HFFc6 (cell line): ENCODE results near the gene HOXB6. TPM values are rescaled to one million over a fixed set of nuclear protein-coding genes. Genes with fewer than 3 reads are reported as not detected.

Experiments
- DNase-seq: peaks from one replicate; pipeline ENCODE4 v3.0.0-alpha.2; 2018
- H3K27ac Mint-ChIP-seq: 2 replicates; pipeline ENCODE4 v1.8.0; 2020; ENCODE audit warnings: mild to moderate bottlenecking, mixed read lengths
- H3K27me3 Mint-ChIP-seq: 2 replicates; pipeline ENCODE4 v1.8.0; 2021; ENCODE audit warnings: mild to moderate bottlenecking, moderate library complexity, mixed read lengths; ENCODE audit not compliant: insufficient read depth
- H3K36me3 Mint-ChIP-seq: 2 replicates; pipeline ENCODE4 v1.8.0; 2021; ENCODE audit warnings: low read depth, mixed read lengths
- H3K4me1 Mint-ChIP-seq: 2 replicates; pipeline ENCODE4 v1.8.0; 2020; ENCODE audit warnings: low read depth, mixed read lengths
- H3K4me3 Mint-ChIP-seq: 2 replicates; pipeline ENCODE4 v1.8.0; 2020; ENCODE audit warnings: mild to moderate bottlenecking, moderate library complexity, mixed read lengths
- H3K9me3 Mint-ChIP-seq: 2 replicates; pipeline ENCODE4 v1.8.0; 2020; ENCODE audit warnings: mild to moderate bottlenecking, mixed read lengths
- long read RNA-seq: library from polyadenylated mRNA; unstranded; transcript quantifications from one replicate; pipeline ENCODE4 v2.0.0, GENCODE V29; 2019
- total RNA-seq, 6 experiments: library from RNA; stranded (reverse); fragmentation: NEBNext Ultra II Directional; extraction: Animal tissue kit (Norgen Biotek cat#: 25700); gene quantifications; 2 replicates in 1 of 6; 3 replicates in 5 of 6; pipeline ENCODE4 v1.2.3, GENCODE V29; 2021
- TF ChIP-seq, protein P1 (sequence below): fragments of 200-600 bp; sonication (generic); IDR thresholded peaks from 2 replicates; pipeline ENCODE4 v1.5.0; 2021; ENCODE audit warnings: antibody characterized with exemption, mild to moderate bottlenecking

HOXB6 gene
- total RNA-seq: not detected
- long read RNA-seq: 0 reads

DNA sequence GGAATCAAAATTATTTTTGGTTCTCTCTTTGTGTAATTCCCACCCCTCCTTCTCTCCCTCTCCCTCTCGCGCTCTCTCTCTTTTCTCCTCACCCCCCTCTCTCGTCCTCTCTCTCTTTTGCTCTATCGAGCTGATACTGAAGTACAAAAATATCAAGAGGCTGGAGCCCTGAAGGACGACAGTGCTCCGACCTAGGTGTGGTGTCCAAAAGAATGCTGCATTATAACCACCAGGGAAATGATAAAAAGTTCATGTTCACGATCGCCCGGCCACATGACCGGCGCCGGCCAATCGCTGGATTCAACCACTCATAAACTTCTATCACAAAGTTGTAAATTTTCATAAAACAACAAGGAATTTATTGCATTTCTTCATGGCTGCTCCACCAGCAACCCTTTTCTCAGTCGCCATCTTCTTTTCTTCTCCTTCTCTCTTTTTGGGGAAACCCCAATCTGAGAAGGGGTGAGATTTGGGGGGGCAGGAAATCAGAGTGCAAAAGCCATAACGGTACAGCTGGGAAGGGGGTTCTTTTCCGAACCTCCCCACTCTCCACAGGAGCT is at the start of gene HOXB6:
Gene HOXB6 (minus strand): TSS at position 217 of the 560 bp plus-strand sequence. CDS start 6,836 bp downstream, outside the sequence.
- Mint-ChIP-seq H3K4me3 (no peak within 1 kb of the TSS), H3K27ac (no peak within 1 kb of the TSS), H3K9me3 (no peaks in the 10 kb centered on the region), H3K4me1 (peaks cover 10% of the 10 kb centered on the region; the same call in 1 of the 2 replicates), H3K36me3 (no peaks in the 10 kb centered on the region), H3K27me3 (peaks cover 95% of the 10 kb centered on the region)
- TF ChIP-seq, protein P1, sequence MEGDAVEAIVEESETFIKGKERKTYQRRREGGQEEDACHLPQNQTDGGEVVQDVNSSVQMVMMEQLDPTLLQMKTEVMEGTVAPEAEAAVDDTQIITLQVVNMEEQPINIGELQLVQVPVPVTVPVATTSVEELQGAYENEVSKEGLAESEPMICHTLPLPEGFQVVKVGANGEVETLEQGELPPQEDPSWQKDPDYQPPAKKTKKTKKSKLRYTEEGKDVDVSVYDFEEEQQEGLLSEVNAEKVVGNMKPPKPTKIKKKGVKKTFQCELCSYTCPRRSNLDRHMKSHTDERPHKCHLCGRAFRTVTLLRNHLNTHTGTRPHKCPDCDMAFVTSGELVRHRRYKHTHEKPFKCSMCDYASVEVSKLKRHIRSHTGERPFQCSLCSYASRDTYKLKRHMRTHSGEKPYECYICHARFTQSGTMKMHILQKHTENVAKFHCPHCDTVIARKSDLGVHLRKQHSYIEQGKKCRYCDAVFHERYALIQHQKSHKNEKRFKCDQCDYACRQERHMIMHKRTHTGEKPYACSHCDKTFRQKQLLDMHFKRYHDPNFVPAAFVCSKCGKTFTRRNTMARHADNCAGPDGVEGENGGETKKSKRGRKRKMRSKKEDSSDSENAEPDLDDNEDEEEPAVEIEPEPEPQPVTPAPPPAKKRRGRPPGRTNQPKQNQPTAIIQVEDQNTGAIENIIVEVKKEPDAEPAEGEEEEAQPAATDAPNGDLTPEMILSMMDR: no peak
- no peak for DNase-seq

DNA sequence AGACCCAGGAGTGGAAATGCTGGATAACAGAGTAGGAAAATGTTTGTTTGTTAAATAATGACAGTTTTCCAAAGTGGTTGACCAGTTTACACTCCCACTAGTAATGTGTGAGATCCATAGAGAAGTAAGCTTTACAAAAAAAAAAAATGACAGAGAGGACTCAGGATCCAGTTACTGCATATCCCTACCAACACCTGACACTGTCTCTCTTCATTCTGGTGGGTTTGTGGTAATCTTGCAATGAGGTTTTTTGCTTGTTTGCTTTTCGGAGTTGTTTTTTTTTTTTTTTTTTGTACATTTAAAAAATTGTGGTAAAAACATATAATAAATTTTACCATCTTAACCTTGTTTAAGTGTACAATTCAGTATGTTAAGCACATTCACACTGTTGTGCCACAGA is 45.0 kb upstream of the HOXB6 start:
- TF ChIP-seq, protein P1: no peak
- H3K27ac Mint-ChIP-seq: no peak overlapping the region
- H3K27me3 Mint-ChIP-seq: peaks cover 49% of the 10 kb centered on the region
- no peak overlapping the region for H3K4me3 Mint-ChIP-seq
- DNase-seq: no peak
- peaks cover 6% of the 10 kb centered on the region; the same call in 1 of the 2 replicates for H3K4me1 Mint-ChIP-seq
- H3K36me3 Mint-ChIP-seq: no peaks in the 10 kb centered on the region
- H3K9me3 Mint-ChIP-seq: no peaks in the 10 kb centered on the region

DNA sequence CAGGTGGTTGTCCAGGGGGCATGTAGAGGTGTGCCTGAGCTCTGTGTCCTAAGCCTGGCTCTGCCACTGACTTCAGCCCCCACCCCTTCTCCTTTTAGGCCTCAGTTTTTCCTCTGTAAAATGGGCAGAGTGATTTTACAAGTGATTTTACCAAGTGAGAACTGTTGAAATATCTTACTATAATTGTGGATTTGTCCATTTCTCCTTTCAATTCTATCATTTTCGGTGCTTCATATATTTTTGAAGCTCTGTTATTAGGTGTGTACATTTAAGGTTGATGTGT is 43.1 kb upstream of the HOXB6 start:
- TF ChIP-seq, protein P1: no peak

DNA sequence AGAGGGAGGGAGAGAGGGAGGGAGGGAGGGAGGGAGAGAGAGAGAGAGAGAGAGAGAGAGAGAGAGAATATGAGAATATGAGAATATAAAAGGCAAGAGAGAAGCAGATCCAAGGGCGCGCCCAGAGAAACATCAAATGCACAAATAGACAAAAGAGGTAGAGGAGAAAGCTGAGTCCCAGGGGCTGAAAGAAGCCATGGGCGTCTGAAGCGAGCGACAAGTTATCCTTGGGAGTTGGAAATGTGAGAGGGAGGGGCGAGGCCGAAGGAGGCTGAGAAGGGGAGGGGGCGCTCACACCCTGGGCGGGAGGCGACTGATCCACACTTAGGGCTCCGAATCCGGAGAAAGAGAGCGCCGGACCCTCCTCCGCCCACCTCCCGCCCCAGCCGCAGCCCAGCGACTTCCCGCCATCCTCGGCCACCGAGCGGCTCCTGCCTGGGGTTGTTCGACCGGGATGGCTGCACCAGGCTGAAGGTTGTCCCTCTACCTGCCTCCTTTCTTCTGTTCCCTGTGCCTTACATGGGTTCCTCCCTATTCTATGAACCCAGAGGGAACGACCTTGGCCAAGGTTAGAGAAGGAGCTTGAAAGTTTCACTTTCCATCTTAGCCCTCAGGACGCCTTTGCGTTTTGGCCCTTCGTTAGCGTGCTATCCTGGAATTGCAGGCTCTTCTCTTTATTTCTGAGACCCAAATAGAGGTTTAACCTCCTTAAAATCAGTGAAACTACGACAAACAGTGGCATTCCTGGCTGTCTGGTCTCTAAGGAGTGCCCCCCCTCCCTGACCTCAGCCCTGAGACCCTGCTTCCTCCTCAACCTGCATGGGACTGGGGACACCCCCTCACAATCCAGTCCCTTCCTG is 42.5 kb upstream of the HOXB6 start:
- no peak for DNase-seq
- peaks cover 6% of the 10 kb centered on the region; the same call in 1 of the 2 replicates for H3K4me1 Mint-ChIP-seq
- TF ChIP-seq, protein P1: no peak
- no peaks in the 10 kb centered on the region for H3K36me3 Mint-ChIP-seq
- peaks cover 70% of the 10 kb centered on the region for H3K27me3 Mint-ChIP-seq
- H3K27ac Mint-ChIP-seq: no peak overlapping the region
- H3K4me3 Mint-ChIP-seq: peak overlapping the region; percentile 71; the same call in 1 of the 2 replicates
- no peaks in the 10 kb centered on the region for H3K9me3 Mint-ChIP-seq

More for the DNA sequence above, 43.1 kb upstream of the HOXB6 start:
- Mint-ChIP-seq H3K27me3 (peaks cover 67% of the 10 kb centered on the region), H3K4me3 (no peak overlapping the region), H3K4me1 (peaks cover 6% of the 10 kb centered on the region; the same call in 1 of the 2 replicates), H3K9me3 (no peaks in the 10 kb centered on the region), H3K27ac (no peak overlapping the region), H3K36me3 (no peaks in the 10 kb centered on the region)
- DNase-seq: no peak

DNA sequence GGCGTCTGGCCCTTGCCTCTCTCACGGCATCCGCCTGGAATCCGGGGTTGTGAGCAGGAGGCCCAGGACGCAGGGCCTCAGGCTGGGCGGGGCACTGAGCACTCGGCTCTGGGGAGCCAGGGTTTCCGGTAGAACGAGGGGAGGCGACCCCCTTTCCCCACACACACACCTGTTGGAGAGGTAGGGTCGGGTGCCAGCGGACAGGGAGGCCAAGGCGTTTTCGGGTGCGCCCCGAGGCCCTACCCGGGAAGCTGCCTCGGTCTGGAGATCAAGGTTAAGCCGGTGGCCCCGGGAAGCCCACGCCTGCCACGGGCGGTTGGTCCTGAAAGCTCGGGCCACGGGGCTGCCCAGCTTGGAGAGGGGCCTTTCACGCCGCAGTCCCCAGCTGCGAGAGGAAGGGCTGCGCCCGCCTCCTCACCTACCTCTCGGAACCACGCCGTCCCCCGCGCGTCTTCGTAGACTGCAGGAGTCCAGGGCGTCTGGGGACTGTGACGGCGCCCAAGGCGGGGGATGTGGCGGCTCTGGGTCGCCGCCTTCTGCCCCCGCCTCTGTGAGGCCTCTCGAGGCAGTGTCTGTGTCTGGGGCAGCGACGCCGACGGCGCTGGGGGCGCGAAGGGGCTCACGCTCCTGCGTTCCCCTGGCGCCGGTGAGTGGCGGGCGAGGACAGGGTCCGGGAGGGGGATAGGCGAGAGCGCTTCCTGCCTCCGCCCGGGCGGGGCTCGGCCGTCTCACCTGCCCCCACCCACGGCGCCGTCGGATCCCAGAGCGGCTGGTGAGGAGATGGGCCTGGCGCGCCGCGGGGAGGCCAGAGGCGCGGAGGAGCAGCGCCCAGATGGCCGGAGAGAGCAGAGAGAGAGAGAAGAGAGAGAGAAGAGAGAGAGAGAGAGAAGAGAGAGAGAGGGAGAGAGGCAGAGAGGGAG is 41.7 kb upstream of the HOXB6 start:
- peaks cover 71% of the 10 kb centered on the region for H3K27me3 Mint-ChIP-seq
- H3K9me3 Mint-ChIP-seq: no peaks in the 10 kb centered on the region
- no peaks in the 10 kb centered on the region for H3K36me3 Mint-ChIP-seq
- H3K4me3 Mint-ChIP-seq: peak overlapping the region; percentile 71; the same call in 1 of the 2 replicates
- no peak overlapping the region for H3K27ac Mint-ChIP-seq
- peaks cover 6% of the 10 kb centered on the region; the same call in 1 of the 2 replicates for H3K4me1 Mint-ChIP-seq
- TF ChIP-seq, protein P1: no peak
- DNase-seq: no peak
